ENCODE results near the gene ADRM1.

Gene ADRM1

GRCh38 chr20:62281161-62281933 lies 21.4 kb upstream of the ADRM1 start:
- no peak for DNase-seq

GRCh38 chr20:62282103-62282502 lies 20.7 kb upstream of the ADRM1 start:
- DNase-seq: no peak

GRCh38 chr20:62282877-62283503 lies 19.8 kb upstream of the ADRM1 start:
- no peak for DNase-seq

- DNase-seq: no peak
Observed at GRCh38 chr20:62284448-62284847, 18.3 kb upstream of the ADRM1 start.

GRCh38 chr20:62285151-62285550 lies 17.6 kb upstream of the ADRM1 start:
- DNase-seq: no peak

- no peak for DNase-seq
Observed at GRCh38 chr20:62285722-62286121, 17.1 kb upstream of the ADRM1 start.

- DNase-seq: no peak
Observed at GRCh38 chr20:62286493-62287064, 16.2 kb upstream of the ADRM1 start.

- no peak for DNase-seq
Observed at GRCh38 chr20:62287129-62287528, 15.7 kb upstream of the ADRM1 start.

GRCh38 chr20:62287759-62288534 lies 14.8 kb upstream of the ADRM1 start:
- no peak for DNase-seq

- DNase-seq: no peak
Observed at GRCh38 chr20:62288535-62289105, 14.2 kb upstream of the ADRM1 start.

GRCh38 chr20:62289131-62289530 lies 13.7 kb upstream of the ADRM1 start:
- no peak for DNase-seq

GRCh38 chr20:62289898-62290297 lies 12.9 kb upstream of the ADRM1 start:
- no peak for DNase-seq

GRCh38 chr20:62291251-62292066 lies 11.3 kb upstream of the ADRM1 start:
- DNase-seq: no peak

- DNase-seq: no peak
Observed at GRCh38 chr20:62292108-62292507, 10.7 kb upstream of the ADRM1 start.

GRCh38 chr20:62293111-62293784 lies 9.5 kb upstream of the ADRM1 start:
- DNase-seq: no peak

- DNase-seq: no peak
Observed at GRCh38 chr20:62293946-62294345, 8.9 kb upstream of the ADRM1 start.

- no peak for DNase-seq
Observed at GRCh38 chr20:62294516-62294915, 8.3 kb upstream of the ADRM1 start.

GRCh38 chr20:62296724-62297448 lies 5.9 kb upstream of the ADRM1 start:
- no peak for DNase-seq

GRCh38 chr20:62297449-62298227 lies 5.2 kb upstream of the ADRM1 start:
- DNase-seq: no peak

Measured in stimulated activated CD4-positive, alpha-beta T cell treated with anti-CD3 and anti-CD28 coated beads, Interleukin-4, amount 100 ng/mL, for 4 hours (primary cell).